Left ventricle myocardium inferior (tissue), 1 donor: ENCODE measurements around the gene TRMT44. TPM values are rescaled to one million over a fixed set of nuclear protein-coding genes. Genes with fewer than 3 reads are reported as not detected.

Source experiments
- DNase-seq: peaks from one replicate; pipeline ENCODE4 v3.0.0-alpha.2; 2020
- H3K27ac ChIP-seq: fragments of 200-600 bp; replicated peaks from 2 replicates; pipeline ENCODE4 v1.8.0; 2021
- H3K27me3 ChIP-seq: fragments of 200-600 bp; 2 replicates; pipeline ENCODE4 v1.8.0; 2021; ENCODE audit warnings: low read depth
- H3K36me3 ChIP-seq: fragments of 200-600 bp; 2 replicates; pipeline ENCODE4 v1.8.0; 2021
- H3K4me1 ChIP-seq: fragments of 200-600 bp; 2 replicates; pipeline ENCODE4 v1.8.0; 2021
- H3K4me3 ChIP-seq: fragments of 200-600 bp; 2 replicates; pipeline ENCODE4 v1.8.0; 2021; ENCODE audit warnings: mild to moderate bottlenecking, moderate library complexity
- H3K9me3 ChIP-seq: fragments of 200-600 bp; replicated peaks from 2 replicates; pipeline ENCODE4 v1.8.0; 2021
- CTCF ChIP-seq: fragments of 200-600 bp; IDR thresholded peaks from 2 replicates; pipeline ENCODE4 v1.8.0; 2021; ENCODE audit warnings: antibody characterized with exemption, mild to moderate bottlenecking, borderline replicate concordance
- intact Hi-C: fragments of 100-400 bp; cut with micrococcal nuclease; formaldehyde crosslinking; loops from one replicate; pipeline ENCODE4 v1.11.0; 2022
- total RNA-seq: library from RNA; stranded (reverse); fragmentation: NEBNext Ultra II Directional; extraction: Animal tissue kit (Norgen Biotek cat#: 25700); gene quantifications from one replicate; pipeline ENCODE4 v1.2.1, GENCODE V29; 2021
- donor health status: DM: no; HTN: yes; CAD: no; lungs with severe emphysema.

Gene TRMT44
- total RNA-seq, 1 donor from 2014 or later: 9.2 TPM

- H3K4me3 ChIP-seq: no peak overlapping the region
- H3K27ac ChIP-seq: no peak overlapping the region
- H3K36me3 ChIP-seq: no peaks in the 10 kb centered on the region
- no peak for DNase-seq
- TF ChIP-seq CTCF: no peak
- no peaks in the 10 kb centered on the region for H3K9me3 ChIP-seq
- H3K27me3 ChIP-seq: no peaks in the 10 kb centered on the region
- peaks cover 7% of the 10 kb centered on the region for H3K4me1 ChIP-seq
- intact Hi-C loops: no loop called here
These were observed 57.2 kb downstream of the TRMT44 start for GRCh38 chr4:8497762-8498161.

DNA sequence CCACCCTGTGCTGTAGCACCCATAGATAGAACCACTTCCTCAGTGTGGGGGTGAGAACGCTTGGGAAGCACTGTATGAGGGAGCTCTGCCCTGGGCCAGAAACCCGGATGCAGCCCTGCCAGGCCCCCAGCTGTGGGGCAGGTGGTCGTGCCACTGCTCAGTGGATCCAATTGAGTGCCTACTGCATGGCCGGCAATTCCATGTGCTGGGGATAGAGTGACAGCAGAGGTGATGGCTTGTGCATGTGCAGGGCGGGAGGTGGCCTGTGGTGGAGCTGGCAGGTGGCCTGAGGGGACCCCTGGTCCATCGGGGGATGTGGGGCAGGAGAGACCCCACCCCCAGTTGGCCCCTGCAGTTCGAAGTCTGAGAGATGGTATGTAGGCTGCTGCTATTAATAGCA is 60.4 kb downstream of the TRMT44 start:
- Histone ChIP-seq H3K27ac (no peak overlapping the region), H3K4me1 (peaks cover 33% of the 10 kb centered on the region), H3K4me3 (no peak overlapping the region), H3K36me3 (no peaks in the 10 kb centered on the region), H3K9me3 (no peaks in the 10 kb centered on the region), H3K27me3 (no peaks in the 10 kb centered on the region)
- intact Hi-C loops: no loop called here
- TF ChIP-seq CTCF: no peak
- DNase-seq: no peak

- H3K27ac ChIP-seq: no peak overlapping the region
- TF ChIP-seq CTCF: no peak
- no peaks in the 10 kb centered on the region for H3K36me3 ChIP-seq
- peaks cover 41% of the 10 kb centered on the region for H3K4me1 ChIP-seq
- DNase-seq: no peak
- no peaks in the 10 kb centered on the region for H3K9me3 ChIP-seq
- H3K27me3 ChIP-seq: no peaks in the 10 kb centered on the region
- H3K4me3 ChIP-seq: no peak overlapping the region
- intact Hi-C loops: no loop called here
These were observed 61.2 kb downstream of the TRMT44 start for GRCh38 chr4:8501781-8502180.

- intact Hi-C loops: no loop called here
- no peak overlapping the region for H3K4me3 ChIP-seq
- no peak for DNase-seq
These were observed 61.8 kb downstream of the TRMT44 start for GRCh38 chr4:8502371-8502770.

GRCh38 chr4:8502836-8503585 is 62.4 kb downstream of the TRMT44 start:
- H3K36me3 ChIP-seq: no peaks in the 10 kb centered on the region
- H3K4me3 ChIP-seq: no peak overlapping the region
- H3K4me1 ChIP-seq: peaks cover 52% of the 10 kb centered on the region
- intact Hi-C loops: no loop called here
- no peaks in the 10 kb centered on the region for H3K9me3 ChIP-seq
- H3K27me3 ChIP-seq: no peaks in the 10 kb centered on the region
- no peak for TF ChIP-seq CTCF
- no peak overlapping the region for H3K27ac ChIP-seq
- no peak for DNase-seq

More at GRCh38 chr4:8502371-8502770, 61.8 kb downstream of the TRMT44 start:
- H3K27me3 ChIP-seq: no peaks in the 10 kb centered on the region
- H3K27ac ChIP-seq: no peak overlapping the region
- H3K9me3 ChIP-seq: no peaks in the 10 kb centered on the region
- TF ChIP-seq CTCF: no peak
- H3K4me1 ChIP-seq: peaks cover 47% of the 10 kb centered on the region
- no peaks in the 10 kb centered on the region for H3K36me3 ChIP-seq
